Right lobe of liver (tissue), 6 donors: ENCODE measurements around the gene GNG4. TPM values are rescaled to one million over a fixed set of nuclear protein-coding genes. Genes with fewer than 3 reads are reported as not detected.

Source experiments
- ATAC-seq, 4 donors: fragments of 200-7000 bp; cut with Tn5 transposase; one replicate each; pipeline ENCODE4 v1.9.1; 2020; ENCODE audit warnings: mild to moderate bottlenecking in 4 of 4, moderate library complexity in 4 of 4
- DNase-seq, 3 donors: peaks; one replicate each; pipeline ENCODE4 v3.0.0-alpha.2; 2020
- H3K27ac ChIP-seq, 3 donors: fragments of 200-600 bp; one replicate each; pipeline ENCODE4 v1.8.0; 2022
- H3K27me3 ChIP-seq, 2 donors: fragments of 200-600 bp; one replicate each; pipeline ENCODE4 v1.8.0; 2022
- H3K36me3 ChIP-seq, 4 donors: fragments of 200-600 bp; sonication (generic) in 1 of 4; one replicate each; pipeline versions ENCODE4 v1.5.1 to v1.8.0; 2017 to 2022; ENCODE audit warnings: control low read depth in 1 of 4
- H3K4me1 ChIP-seq, 4 donors: fragments of 200-600 bp; sonication (generic) in 1 of 4; one replicate each; pipeline versions ENCODE4 v1.5.1 to v1.8.0; 2017 to 2022; ENCODE audit warnings: control low read depth in 1 of 4
- H3K4me3 ChIP-seq, 3 donors: fragments of 200-600 bp; one replicate each; pipeline ENCODE4 v1.8.0; 2022
- H3K9me3 ChIP-seq, 4 donors: fragments of 200-600 bp; sonication (generic) in 1 of 4; one replicate each; pipeline versions ENCODE4 v1.5.1 to v1.8.0; 2017 to 2022; ENCODE audit warnings: control low read depth in 1 of 4
- CTCF ChIP-seq, 4 donors: fragments of 200-600 bp in 3 of 4; fragments of 450-650 bp in 1 of 4; IDR thresholded peaks; one replicate each; pipeline versions ENCODE4 v1.5.1 to v1.8.0; 2016 to 2022; ENCODE audit warnings: antibody characterized with exemption in 4 of 4, mild to moderate bottlenecking in 2 of 4
- POLR2A ChIP-seq: fragments of 450-650 bp; IDR thresholded peaks from one replicate; pipeline ENCODE4 v1.6.1; 2017; ENCODE audit warnings: antibody characterized with exemption, mild to moderate bottlenecking
- WGBS: methylation state at CpG from one replicate; pipeline ENCODE4 v1.1.6; 2018; ENCODE audit warnings: low coverage, low lambda C conversion rate; ENCODE audit not compliant: insufficient coverage; ENCODE audit errors: missing lambda C conversion rate; 5-methylcytosine and 5-hydroxymethylcytosine counted together
- intact Hi-C, 2 donors: fragments of 100-400 bp; cut with DNase I; formaldehyde crosslinking; loops; one replicate each; pipeline versions ENCODE4 v1.11.2 to v1.14.1; 2022
- total RNA-seq, 6 experiments: library from RNA; depleted of rRNA in 2 of 6; stranded (reverse); fragments of >200 nt in 2 of 6; fragmentation: NEBNext Ultra II Directional in 3 of 6; extraction: Animal tissue kit (Norgen Biotek cat#: 25700) in 3 of 6; gene quantifications; one replicate each; pipeline versions ENCODE4 v1.1.0 to v1.2.4, GENCODE V29; 2016 to 2023
- donor health status: DM: no; HTN: yes; CAD: no.
- donor health status: DM: no; HTN: no; CAD: no.
- donor health status: DM: no; HTN: no; CAD: no.
- donor health status: DM: no; HTN: yes; CAD: no.
- donor health status: DM: no; HTN: yes; CAD: no.

The GNG4 gene
- total RNA-seq, 6 experiments from 2014 or later = 0.18 to 0.50 TPM; not detected in 4

GRCh38 chr1:235510823-235511222 lies 138.8 kb downstream of the GNG4 start:
- 54% methylated on average over 6 of the region's 6 CpGs for WGBS
- intact Hi-C loops = no loop called here

GRCh38 chr1:235507623-235508022 lies 142.0 kb downstream of the GNG4 start:
- no peak for TF ChIP-seq POLR2A
- no peak for TF ChIP-seq CTCF (IDR thresholded peaks at IDR 0.05)
- DNase-seq (no peak), ATAC-seq (no peak)
- Histone ChIP-seq H3K36me3 (no peaks in the 10 kb centered on the region), H3K9me3 (no peaks in the 10 kb centered on the region), H3K27ac (no peak overlapping the region), H3K27me3 (no peaks in the 10 kb centered on the region), H3K4me1 (peaks cover 0 to 5% (median 2%) of the 10 kb centered on the region in 4 donors), H3K4me3 (no peak overlapping the region)
- intact Hi-C loops = no loop called here
- WGBS = 62% methylated on average over 3 of the region's 3 CpGs

More at GRCh38 chr1:235510823-235511222, 138.8 kb downstream of the GNG4 start:
- H3K9me3 ChIP-seq = no peaks in the 10 kb centered on the region
- TF ChIP-seq POLR2A (no peak), CTCF (IDR thresholded peaks at IDR 0.05) (no peak)
- DNase-seq = no peak
- no peaks in the 10 kb centered on the region for H3K27me3 ChIP-seq
- no peaks in the 10 kb centered on the region for H3K36me3 ChIP-seq
- ATAC-seq = no peak
- no peaks in the 10 kb centered on the region for H3K4me1 ChIP-seq
- H3K4me3 ChIP-seq = no peak overlapping the region
- H3K27ac ChIP-seq = no peak overlapping the region

GRCh38 chr1:235504494-235505222 lies 144.9 kb downstream of the GNG4 start:
- no peaks in the 10 kb centered on the region for H3K9me3 ChIP-seq
- intact Hi-C loops = no loop called here
- DNase-seq (peak; percentile 99 to 100 (median 99)), ATAC-seq (peak; percentile 88 to 95 (median 92))
- peak overlapping the region; percentile 96 to 99 (median 96) for H3K27ac ChIP-seq
- H3K4me3 ChIP-seq = peak overlapping the region; percentile 61 to 87 (median 84)
- H3K27me3 ChIP-seq = no peaks in the 10 kb centered on the region
- TF ChIP-seq CTCF (IDR thresholded peaks at IDR 0.05) (peak; percentile 85 to 91 (median 89)), POLR2A (peak; percentile 88)
- 1% methylated on average over 31 of the region's 61 CpGs for WGBS
- peaks cover 0 to 12% (median 5%) of the 10 kb centered on the region in 4 donors for H3K4me1 ChIP-seq
- H3K36me3 ChIP-seq = no peaks in the 10 kb centered on the region

GRCh38 chr1:235504122-235504493 lies 145.5 kb downstream of the GNG4 start, which contains the start of gene B3GALNT2:
Gene B3GALNT2 (minus strand): TSS chr1:235504452. CDS start chr1:235504252, 200 bp downstream.
- ATAC-seq (peak; percentile 14 to 55 (median 50)), DNase-seq (no peak)
- peak; percentile 79 for TF ChIP-seq POLR2A
- TF ChIP-seq CTCF (IDR thresholded peaks at IDR 0.05) = no peak
- peak within 1 kb of the TSS; percentile 61 to 87 (median 84) for H3K4me3 ChIP-seq
- H3K27ac ChIP-seq = peak within 1 kb of the TSS; percentile 96 to 99 (median 96)
- no peaks in the 10 kb centered on the region for H3K9me3 ChIP-seq
- no peaks in the 10 kb centered on the region for H3K27me3 ChIP-seq
- intact Hi-C loops = no loop called here
- WGBS = no CpG with 5 or more reads among the region's 48 CpGs
- peaks cover 0 to 12% (median 5%) of the 10 kb centered on the region in 4 donors for H3K4me1 ChIP-seq
- H3K36me3 ChIP-seq = no peaks in the 10 kb centered on the region
